ENCODE measurements around the gene DOCK6.

Gene DOCK6

DNA sequence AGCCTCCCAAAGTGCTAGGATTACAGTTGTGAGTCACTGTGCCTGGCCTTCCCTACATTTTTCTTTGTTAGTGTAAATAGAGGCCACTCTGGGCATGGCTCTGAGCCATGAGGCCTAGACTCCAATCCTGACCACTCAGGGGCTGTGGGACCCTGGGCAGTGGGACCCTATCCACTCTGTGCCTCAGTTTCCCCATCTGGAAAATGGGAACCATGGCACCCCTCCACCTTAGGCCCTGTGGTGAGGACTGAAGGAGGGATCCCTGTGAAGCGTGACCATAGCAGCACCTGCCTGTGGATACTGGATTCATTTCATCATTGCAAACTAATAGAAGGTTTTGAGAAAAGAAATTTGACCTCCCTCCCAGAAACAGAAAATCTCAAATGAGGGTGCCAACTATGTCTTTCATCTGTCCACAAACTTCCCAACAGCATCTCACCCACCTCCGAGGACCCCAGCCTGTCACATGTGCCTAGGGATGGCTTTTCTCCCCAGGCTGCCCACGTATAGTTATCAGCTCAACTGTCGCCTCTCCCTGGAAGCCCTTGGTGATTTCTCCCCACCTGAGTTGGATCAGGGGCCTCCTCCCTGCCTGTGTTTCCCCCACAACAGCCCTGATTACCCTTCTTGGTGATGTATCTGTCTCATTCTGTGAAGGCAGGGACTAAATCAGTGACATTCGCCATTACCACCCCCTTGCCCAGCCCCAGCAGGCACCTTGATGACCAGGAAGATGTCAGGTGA, 17.3 kb downstream of the DOCK6 start:
- no peak for DNase-seq

- DNase-seq, result no peak
These were observed 18.5 kb downstream of the DOCK6 start for GRCh38 chr19:11243798-11244169.

DNA sequence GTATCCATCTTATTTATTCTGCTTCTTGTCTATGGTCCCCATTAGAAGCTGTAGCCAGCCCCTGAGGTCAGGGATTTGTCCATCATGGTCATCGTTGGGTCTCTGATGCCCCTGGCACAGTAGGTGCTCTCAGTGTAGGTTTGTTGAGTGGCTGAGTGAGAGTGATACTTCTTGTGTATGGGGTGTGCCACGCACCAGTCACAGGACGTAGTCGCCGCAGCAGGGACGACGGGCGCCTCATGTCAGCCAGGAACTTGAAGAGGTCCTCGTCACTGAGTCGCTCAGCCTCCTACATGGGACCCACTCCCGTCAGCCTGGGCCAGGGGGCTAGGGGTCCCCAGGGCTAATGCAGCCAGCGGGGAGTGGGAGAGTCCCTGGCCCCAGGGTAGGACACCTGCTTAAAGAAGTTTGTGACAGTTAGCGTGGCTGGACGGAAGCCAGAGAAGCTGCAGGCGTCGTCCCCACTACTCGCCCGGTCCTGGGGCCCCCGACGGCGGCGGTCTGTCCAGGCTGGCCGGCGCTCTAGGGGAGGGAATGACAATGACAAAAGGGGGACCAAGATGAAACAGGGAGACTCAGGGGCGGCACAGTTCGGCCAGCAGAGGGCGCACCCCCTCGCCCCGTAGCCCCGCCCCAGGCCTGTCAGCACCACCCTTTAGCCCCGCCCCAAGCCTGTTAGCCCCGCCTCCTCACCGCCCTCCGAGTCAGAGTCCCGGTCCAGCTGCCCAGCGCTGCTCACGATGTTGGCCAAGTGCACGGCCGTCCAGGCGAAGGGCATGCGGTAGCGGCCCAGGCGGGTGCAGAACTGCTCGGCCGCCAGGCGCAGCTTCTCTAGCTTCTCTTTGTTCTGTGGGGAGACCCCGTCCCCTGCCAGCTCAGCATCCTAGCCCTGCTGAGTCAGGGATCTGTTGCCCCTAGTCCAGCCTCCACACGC, 19.2 kb downstream of the DOCK6 start:
- peak; percentile 52 for DNase-seq

DNA sequence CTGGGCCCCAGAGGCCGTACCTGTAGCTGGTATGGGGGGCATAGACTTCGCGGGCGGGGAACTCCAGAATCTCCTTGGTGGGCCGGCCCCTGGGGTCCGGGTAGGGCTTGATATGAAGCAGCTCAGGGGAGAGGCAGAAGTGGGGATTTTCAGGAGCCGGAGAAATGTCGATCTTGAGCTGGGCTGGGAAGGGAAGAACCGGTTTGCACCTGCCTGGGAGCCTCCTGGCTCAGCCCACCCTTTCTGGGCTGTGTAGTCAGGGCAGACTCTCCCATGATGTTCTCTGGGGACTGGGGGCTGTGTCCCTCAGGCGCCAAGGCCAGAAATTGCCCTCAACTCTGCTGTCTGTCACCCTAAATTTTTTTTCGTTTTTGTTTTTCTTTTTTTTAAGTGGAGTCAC, 20.3 kb downstream of the DOCK6 start:
- no peak for DNase-seq

DNA sequence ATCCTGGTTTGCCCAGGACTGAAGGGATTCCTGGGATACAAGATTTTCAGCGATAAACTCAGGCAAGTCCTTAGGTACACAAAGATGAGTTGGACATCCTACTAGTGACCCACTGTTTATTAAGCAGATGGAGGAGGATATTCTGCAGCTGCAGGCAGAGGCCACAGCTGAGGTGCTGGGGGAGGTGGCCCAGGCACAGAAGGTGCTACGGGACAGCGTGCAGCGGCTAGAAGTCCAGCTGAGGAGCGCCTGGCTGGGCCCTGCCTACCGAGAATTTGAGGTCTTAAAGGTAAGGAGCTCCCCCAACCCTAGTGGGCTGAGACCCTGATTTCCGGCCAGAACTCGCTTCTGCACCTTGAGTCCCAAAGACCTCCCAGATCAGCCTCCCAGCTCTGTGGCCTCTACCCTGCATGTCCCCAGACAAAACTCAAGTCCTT, 22.3 kb downstream of the DOCK6 start:
- no peak for DNase-seq

GRCh38 chr19:11239377-11240000, 22.8 kb downstream of the DOCK6 start, which contains the start of gene ANGPTL8:
Gene ANGPTL8 (plus strand): TSS chr19:11239619. CDS start chr19:11239638, 19 bp downstream.
- no peak for DNase-seq

DNA sequence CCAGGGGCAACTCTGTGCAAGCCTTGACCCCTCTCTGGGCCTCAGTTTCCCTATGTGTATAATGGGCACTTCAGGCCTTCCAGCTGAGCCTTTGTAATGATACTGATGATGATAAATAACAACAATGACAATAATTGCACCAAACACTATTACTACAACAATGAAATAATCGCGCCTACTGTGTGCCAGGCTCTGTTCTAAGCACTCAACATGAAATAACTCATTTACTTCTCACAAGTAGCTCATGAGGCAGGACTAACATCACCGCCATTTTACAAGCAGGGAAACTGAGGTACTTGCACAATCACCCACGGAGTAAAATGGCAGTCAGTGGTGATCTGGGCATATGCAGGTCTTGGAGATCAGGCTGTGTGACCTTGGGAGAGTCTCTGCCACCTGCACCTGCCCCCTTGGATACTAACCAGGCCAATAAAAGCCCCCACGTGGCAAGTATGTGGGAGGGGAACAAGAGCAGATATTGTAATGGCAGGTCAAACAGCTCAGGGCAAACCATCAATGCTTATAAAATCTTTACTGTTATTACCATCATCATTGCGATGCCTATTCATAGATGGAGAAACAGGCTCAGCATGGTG, 23.4 kb downstream of the DOCK6 start:
- no peak for DNase-seq

- DNase-seq, result no peak
These were observed 24.3 kb downstream of the DOCK6 start for GRCh38 chr19:11238041-11238440.

GRCh38 chr19:11237321-11237720, 25.0 kb downstream of the DOCK6 start:
- DNase-seq, result no peak

- DNase-seq, result no peak
These were observed 25.7 kb downstream of the DOCK6 start for GRCh38 chr19:11236324-11237301.

GRCh38 chr19:11234486-11235075, 27.7 kb downstream of the DOCK6 start:
- no peak for DNase-seq

GRCh38 chr19:11233073-11233472, 29.3 kb downstream of the DOCK6 start:
- DNase-seq, result no peak

DNA sequence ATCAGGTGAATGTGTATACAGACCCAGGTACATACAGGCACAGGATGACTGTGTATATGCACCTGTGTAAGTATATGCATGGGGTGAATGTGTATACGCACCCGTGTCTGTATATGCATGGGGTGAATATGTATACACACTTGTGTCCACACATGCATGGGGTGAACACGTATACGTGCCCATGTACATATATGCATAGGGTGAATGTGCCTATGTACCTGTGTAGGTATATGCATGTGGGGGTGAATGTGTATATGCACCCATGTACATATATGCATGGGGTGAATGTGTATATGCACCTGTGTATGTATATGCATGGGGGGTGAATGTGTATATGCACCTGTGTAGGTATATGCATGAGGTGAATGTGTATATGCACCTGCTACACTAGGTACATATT, 29.8 kb downstream of the DOCK6 start:
- DNase-seq, result no peak

- no peak for DNase-seq
These were observed 31.5 kb downstream of the DOCK6 start for GRCh38 chr19:11230621-11231386.

DNA sequence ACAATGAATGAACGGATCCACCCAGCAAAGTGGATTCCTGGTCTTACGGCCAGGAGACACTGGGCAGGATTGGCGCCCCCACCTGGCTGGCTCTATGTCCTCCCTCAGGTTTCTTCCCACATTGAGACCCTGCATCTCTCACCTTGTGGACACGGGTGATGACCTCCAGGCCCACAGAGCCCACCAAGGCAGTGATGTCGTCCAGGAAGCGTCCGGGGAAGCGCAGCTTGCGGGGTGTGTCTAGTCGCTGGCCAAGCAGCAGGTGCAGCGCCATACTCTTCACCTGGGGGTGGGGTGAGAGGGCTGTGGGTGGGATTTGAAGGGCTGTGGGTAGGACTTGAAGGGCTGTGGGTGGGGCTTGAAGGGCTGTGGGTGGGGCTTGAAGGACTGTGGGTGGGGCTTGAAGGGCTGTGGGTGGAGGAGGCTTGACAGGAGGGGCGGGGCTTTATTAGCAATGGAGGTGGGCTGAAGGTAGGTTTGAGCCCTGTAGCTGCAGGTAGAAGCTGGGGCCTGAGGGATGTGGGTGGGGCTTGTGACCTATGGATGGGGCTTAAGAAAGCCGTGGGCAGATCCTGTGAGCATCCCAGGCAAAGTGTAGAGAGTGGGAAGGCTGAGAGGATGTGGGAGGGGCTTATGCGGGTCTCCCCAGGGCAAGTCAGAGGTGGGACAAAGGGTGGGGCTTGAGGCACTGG, 35.0 kb downstream of the DOCK6 start:
- DNase-seq, result no peak

DNA sequence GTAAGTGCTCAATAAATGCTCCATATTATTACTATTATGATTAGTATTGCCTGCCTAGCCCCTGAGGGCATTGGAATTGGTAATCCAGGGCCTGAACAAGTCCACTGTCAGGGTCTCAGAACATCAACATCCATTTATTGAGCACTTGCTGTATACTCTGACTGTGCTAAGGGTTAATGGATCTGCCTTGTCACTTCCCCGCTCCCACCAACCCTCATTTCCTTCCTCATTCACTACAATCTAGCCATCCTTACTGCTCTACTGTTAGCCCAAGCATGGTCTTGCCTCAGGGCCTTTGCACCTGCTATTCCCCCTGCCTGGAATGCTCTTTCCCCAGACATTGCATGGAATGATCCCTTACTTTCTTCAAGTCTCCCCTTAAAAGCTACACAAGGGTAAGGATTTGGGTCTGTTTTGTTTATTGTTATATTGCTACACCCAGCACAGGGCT, 35.6 kb downstream of the DOCK6 start:
- no peak for DNase-seq

DNA sequence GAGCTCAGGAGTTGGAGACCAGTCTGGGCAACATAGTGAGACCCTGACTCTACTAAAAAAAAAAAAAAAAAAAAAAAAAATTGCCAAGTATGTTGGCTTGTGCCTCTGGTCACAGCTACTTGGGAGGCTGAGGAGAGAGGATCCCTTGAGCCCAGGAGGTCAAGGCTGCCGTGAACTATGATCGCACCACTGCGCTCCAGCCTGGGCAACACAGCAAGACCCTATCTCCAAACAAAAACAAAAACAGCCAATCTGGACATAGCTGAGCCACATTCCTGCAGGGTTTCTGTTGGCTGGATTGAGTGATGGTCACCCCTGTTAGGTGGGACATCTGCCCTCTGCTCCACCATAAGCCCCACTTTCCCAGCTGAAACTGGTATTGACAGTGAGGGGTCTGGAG, 36.5 kb downstream of the DOCK6 start:
- DNase-seq, result no peak

DNA sequence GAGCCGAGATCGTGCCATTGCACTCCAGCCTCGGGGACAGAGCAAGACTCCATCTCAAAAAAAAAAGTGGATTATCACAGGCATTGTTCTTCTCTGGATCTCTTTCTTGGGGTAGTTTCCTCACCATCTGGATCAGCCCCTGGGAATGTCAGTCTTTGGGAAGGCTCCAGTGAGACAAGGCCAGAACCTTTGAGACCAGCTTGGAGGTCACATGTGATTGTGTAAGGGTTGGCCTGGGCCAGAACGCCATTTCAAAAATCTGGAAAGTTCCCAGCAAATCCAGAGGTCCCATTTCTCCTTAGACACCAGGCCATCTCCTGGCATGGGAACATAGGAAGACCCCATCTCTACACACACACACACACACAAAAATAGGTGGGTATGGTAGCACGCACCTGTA, 37.2 kb downstream of the DOCK6 start:
- DNase-seq, result no peak

- DNase-seq, result no peak
These were observed 37.9 kb downstream of the DOCK6 start for GRCh38 chr19:11224429-11224828.

GRCh38 chr19:11223200-11223599, 39.1 kb downstream of the DOCK6 start:
- no peak for DNase-seq

All from NCI-H1694 (cell line).